Measurements from ENCODE around the gene ARHGAP40. TPM values are rescaled to one million over a fixed set of nuclear protein-coding genes. Genes with fewer than 3 reads are reported as not detected.

ARHGAP40 gene
- total and polyA plus RNA-seq, 2 of the 8 experiments (the other 6 are each of a cell fraction or from before 2014, with no cell fraction given): 0.74 to 1.4 TPM

- no peak overlapping the region for H2BK20ac ChIP-seq (ENCODE audit: low read length)
- H3K4me3 ChIP-seq (ENCODE audit: extremely low read depth in 1 of 4, insufficient read depth in 2 of 4, low read depth in 3 of 4, low read length in 4 of 4): no peak overlapping the region
- H3K18ac ChIP-seq (ENCODE audit: extremely low read depth, low read length): no peak overlapping the region
- no peak overlapping the region for H2BK120ac ChIP-seq (replicated peaks; ENCODE audit: low read depth, low read length)
- POLR2A ChIA-PET (ENCODE audit: partially characterized antibody): no interaction called here
- no peak overlapping the region for H2BK5ac ChIP-seq (ENCODE audit: low read depth, low read length)
- no peak overlapping the region for H3K56ac ChIP-seq (replicated peaks; ENCODE audit: insufficient read length, low read depth, low read length)
- H3K9ac ChIP-seq (replicated peaks in 1 of 4; ENCODE audit: extremely low read depth in 1 of 4, low read depth in 3 of 4, low read length in 3 of 4): no peak overlapping the region
- no peaks in the 10 kb centered on the region for H3K79me1 ChIP-seq (ENCODE audit: low read depth, low read length)
- no peak overlapping the region for H4K5ac ChIP-seq (ENCODE audit: insufficient read length, low read depth, low read length)
- no peak overlapping the region for H2BK12ac ChIP-seq (ENCODE audit: low read depth, low read length)
- H4K20me1 ChIP-seq (replicated peaks in 1 of 2; ENCODE audit: control insufficient read depth in 1 of 2, insufficient read depth in 2 of 2, low read length in 2 of 2): peaks cover 0 to 2% of the 10 kb centered on the region in 2 experiments
- H3K9me3 ChIP-seq (ENCODE audit: insufficient read depth in 2 of 2, low read depth in 1 of 2, low read length in 1 of 2): no peaks in the 10 kb centered on the region
- H4K91ac ChIP-seq (replicated peaks; ENCODE audit: insufficient read length, low read length): no peak overlapping the region
- FAIRE-seq (no peak), DNase-seq (ENCODE audit: low read depth in 1 of 2, low spot score in 2 of 2) (no peak)
- no peaks in the 10 kb centered on the region for H3K79me2 ChIP-seq (ENCODE audit: control insufficient read depth in 1 of 2, insufficient read depth in 2 of 2, low read length in 2 of 2)
- CTCF ChIA-PET (ENCODE audit: partially characterized antibody): interaction anchor here (0.6 to 1.7 kb wide), 2 partner anchors 15 to 23 kb away, joined by 3 to 4 read pairs; no protein-coding TSS in a partner anchor
- H3K23me2 ChIP-seq (ENCODE audit: low read depth, low read length): no peaks in the 10 kb centered on the region
- no peak overlapping the region for H2AFZ ChIP-seq (ENCODE audit: low read length)
- no peak overlapping the region for H3K14ac ChIP-seq (ENCODE audit: insufficient read length)
- H3K27ac ChIP-seq (ENCODE audit: low read depth, low read length): no peak overlapping the region
- no peaks in the 10 kb centered on the region for H3K27me3 ChIP-seq (replicated peaks in 1 of 4; ENCODE audit: control insufficient read depth in 3 of 4, extremely low read depth in 1 of 4, insufficient read depth in 3 of 4, low read length in 3 of 4)
- H4K8ac ChIP-seq (ENCODE audit: extremely low read depth, insufficient read depth, low read length): no peak overlapping the region
- H3K4me1 ChIP-seq (replicated peaks in 1 of 4; ENCODE audit: control insufficient read depth in 3 of 4, insufficient read depth in 4 of 4, low read length in 3 of 4): no peaks in the 10 kb centered on the region
- H3K36me3 ChIP-seq (ENCODE audit: control insufficient read depth in 2 of 4, insufficient read depth in 4 of 4, low read length in 3 of 4): peaks cover 2 to 38% (median 24%) of the 10 kb centered on the region in 4 experiments; a peak in 7 of 8 replicates
- H3K23ac ChIP-seq (ENCODE audit: insufficient read length): no peak overlapping the region
- no peak overlapping the region for H2AK5ac ChIP-seq (ENCODE audit: low read depth, low read length)
- H2BK15ac ChIP-seq (ENCODE audit: low read length): no peak overlapping the region
- H3K4me2 ChIP-seq (ENCODE audit: insufficient read depth in 1 of 2, low read depth in 2 of 2, low read length in 2 of 2): no peak overlapping the region
- H3K4ac ChIP-seq (replicated peaks; ENCODE audit: insufficient read length, low read depth, low read length): no peak overlapping the region
- TF ChIP-seq EZH2 (IDR thresholded peaks at IDR 0.05; ENCODE audit: low read depth, low read length, severe bottlenecking): no peak
Observed at GRCh38 chr20:38555395-38555794, 46.2 kb upstream of the ARHGAP40 start.

Measured in H1 (cell line).